ENCODE results near the gene KCNC4. TPM values are rescaled to one million over a fixed set of nuclear protein-coding genes. Genes with fewer than 3 reads are reported as not detected.

The KCNC4 gene
- total RNA-seq, 4 donors from 2014 or later = 2.9 to 9.0 (median 6.1) TPM

- WGBS, 2 donors = 93 to 95% methylated on average over 22 to 23 of the region's 23 CpGs
- no peak for DNase-seq (ENCODE audit: low spot score in 2 of 2)
- TF ChIP-seq EP300 (IDR thresholded peaks at IDR 0.05) (no peak), POLR2A (IDR thresholded peaks at IDR 0.05) (no peak)
- TF ChIP-seq, protein P1, sequence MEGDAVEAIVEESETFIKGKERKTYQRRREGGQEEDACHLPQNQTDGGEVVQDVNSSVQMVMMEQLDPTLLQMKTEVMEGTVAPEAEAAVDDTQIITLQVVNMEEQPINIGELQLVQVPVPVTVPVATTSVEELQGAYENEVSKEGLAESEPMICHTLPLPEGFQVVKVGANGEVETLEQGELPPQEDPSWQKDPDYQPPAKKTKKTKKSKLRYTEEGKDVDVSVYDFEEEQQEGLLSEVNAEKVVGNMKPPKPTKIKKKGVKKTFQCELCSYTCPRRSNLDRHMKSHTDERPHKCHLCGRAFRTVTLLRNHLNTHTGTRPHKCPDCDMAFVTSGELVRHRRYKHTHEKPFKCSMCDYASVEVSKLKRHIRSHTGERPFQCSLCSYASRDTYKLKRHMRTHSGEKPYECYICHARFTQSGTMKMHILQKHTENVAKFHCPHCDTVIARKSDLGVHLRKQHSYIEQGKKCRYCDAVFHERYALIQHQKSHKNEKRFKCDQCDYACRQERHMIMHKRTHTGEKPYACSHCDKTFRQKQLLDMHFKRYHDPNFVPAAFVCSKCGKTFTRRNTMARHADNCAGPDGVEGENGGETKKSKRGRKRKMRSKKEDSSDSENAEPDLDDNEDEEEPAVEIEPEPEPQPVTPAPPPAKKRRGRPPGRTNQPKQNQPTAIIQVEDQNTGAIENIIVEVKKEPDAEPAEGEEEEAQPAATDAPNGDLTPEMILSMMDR (IDR thresholded peaks at IDR 0.05) = no peak
- Histone ChIP-seq H3K9me3 (no peaks in the 10 kb centered on the region), H3K27ac (no peak overlapping the region), H3K4me1 (peaks cover 0 to 4% (median 2%) of the 10 kb centered on the region in 4 donors), H3K27me3 (no peaks in the 10 kb centered on the region), H3K4me3 (no peak overlapping the region), H3K36me3 (no peaks in the 10 kb centered on the region)
These were observed 12.0 kb upstream of the KCNC4 start for GRCh38 chr1:110197905-110198629.

DNA sequence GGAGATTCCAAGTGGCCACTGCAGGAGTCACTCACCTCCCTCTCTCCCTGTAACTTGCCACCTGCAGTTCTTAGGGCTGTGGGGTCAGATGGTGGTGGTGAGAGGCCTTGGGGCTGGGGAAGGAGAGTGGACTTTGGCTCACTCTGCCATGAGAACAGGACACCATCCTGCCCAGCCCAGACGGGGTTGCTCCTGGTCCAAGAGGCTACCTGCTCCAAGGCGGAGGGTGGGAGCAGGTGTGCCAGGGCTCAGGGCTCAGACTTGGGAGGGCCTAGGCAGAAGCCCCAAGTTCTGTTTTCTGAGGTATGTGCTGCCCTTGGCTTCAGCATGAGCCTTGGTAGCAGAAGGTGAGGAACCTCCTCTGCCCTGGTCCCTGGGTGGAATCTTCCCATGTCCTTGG lies 11.4 kb upstream of the KCNC4 start:
- H3K9me3 ChIP-seq = no peaks in the 10 kb centered on the region
- no peak for DNase-seq (ENCODE audit: low spot score in 2 of 2)
- H3K4me3 ChIP-seq = no peak overlapping the region
- H3K4me1 ChIP-seq = peaks cover 0 to 8% (median 3%) of the 10 kb centered on the region in 4 donors
- H3K27ac ChIP-seq = no peak overlapping the region
- no peak for TF ChIP-seq POLR2A (IDR thresholded peaks at IDR 0.05)
- WGBS, 2 donors = 82 to 100% methylated on average over 2 of the region's 2 CpGs
- H3K27me3 ChIP-seq = no peaks in the 10 kb centered on the region
- H3K36me3 ChIP-seq = no peaks in the 10 kb centered on the region

- Histone ChIP-seq H3K4me1 (peaks cover 0 to 8% (median 3%) of the 10 kb centered on the region in 4 donors), H3K9me3 (no peaks in the 10 kb centered on the region), H3K36me3 (no peaks in the 10 kb centered on the region), H3K27ac (no peak overlapping the region), H3K4me3 (no peak overlapping the region), H3K27me3 (no peaks in the 10 kb centered on the region)
- TF ChIP-seq, protein P1 (IDR thresholded peaks at IDR 0.05) = no peak
- TF ChIP-seq EP300 (IDR thresholded peaks at IDR 0.05) (no peak), POLR2A (IDR thresholded peaks at IDR 0.05) (no peak)
- WGBS, 2 donors = 32% methylated on average over 2 of the region's 2 CpGs
- no peak for DNase-seq (ENCODE audit: low spot score in 2 of 2)
These were observed 9.9 kb upstream of the KCNC4 start for GRCh38 chr1:110200190-110200589.

DNA sequence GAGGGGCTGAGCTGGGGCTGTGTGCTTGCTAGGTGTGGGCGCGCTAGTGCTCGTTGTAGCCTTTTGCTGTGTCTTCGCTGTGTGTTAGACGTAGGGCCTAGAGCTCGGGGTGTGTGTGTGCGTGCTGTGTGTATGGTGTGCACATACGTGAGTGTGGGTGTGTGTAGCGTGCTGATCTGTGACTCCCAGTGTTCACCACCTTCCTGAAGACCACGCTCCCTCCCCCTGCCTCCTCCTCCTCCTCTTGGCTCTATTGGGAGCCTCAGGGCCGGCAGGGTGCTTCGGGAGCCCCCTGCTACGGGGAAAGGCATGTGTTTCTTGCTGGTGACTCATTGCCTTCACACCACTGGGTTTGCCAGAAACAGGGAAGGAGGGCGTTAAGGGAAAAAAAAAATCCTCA lies 9.4 kb upstream of the KCNC4 start:
- peaks cover 0 to 8% (median 3%) of the 10 kb centered on the region in 4 donors for H3K4me1 ChIP-seq
- no peaks in the 10 kb centered on the region for H3K9me3 ChIP-seq
- H3K27me3 ChIP-seq = no peaks in the 10 kb centered on the region
- no peak overlapping the region for H3K27ac ChIP-seq
- no peaks in the 10 kb centered on the region for H3K36me3 ChIP-seq
- WGBS, 2 donors = 64 to 65% methylated on average over 14 of the region's 14 CpGs
- no peak for DNase-seq (ENCODE audit: low spot score in 2 of 2)
- no peak overlapping the region for H3K4me3 ChIP-seq
- TF ChIP-seq POLR2A (IDR thresholded peaks at IDR 0.05) (no peak), EP300 (IDR thresholded peaks at IDR 0.05) (no peak)
- TF ChIP-seq, protein P1 (IDR thresholded peaks at IDR 0.05) = no peak

GRCh38 chr1:110201157-110201825 lies 8.8 kb upstream of the KCNC4 start:
- no peaks in the 10 kb centered on the region for H3K9me3 ChIP-seq
- 81 to 83% methylated on average over 10 of the region's 10 CpGs for WGBS, 2 donors
- H3K4me3 ChIP-seq = no peak overlapping the region
- no peak overlapping the region for H3K27ac ChIP-seq
- peaks cover 0 to 8% (median 3%) of the 10 kb centered on the region in 4 donors for H3K4me1 ChIP-seq
- TF ChIP-seq EP300 (IDR thresholded peaks at IDR 0.05) = no peak
- TF ChIP-seq, protein P1 (IDR thresholded peaks at IDR 0.05) = no peak
- no peak for TF ChIP-seq POLR2A (IDR thresholded peaks at IDR 0.05)
- H3K27me3 ChIP-seq = no peaks in the 10 kb centered on the region
- no peak for DNase-seq (ENCODE audit: low spot score in 2 of 2)
- H3K36me3 ChIP-seq = no peaks in the 10 kb centered on the region
